Body of pancreas (tissue), 4 donors: ENCODE measurements around the gene CTNNA2. TPM values are rescaled to one million over a fixed set of nuclear protein-coding genes. Genes with fewer than 3 reads are reported as not detected.

Source experiments
- ATAC-seq: fragments of 150-250 bp; one replicate; pipeline ENCODE4 v1.9.1; 2016
- DNase-seq, 4 donors: peaks; one replicate each; pipeline ENCODE4 v3.0.0-alpha.2; 2019
- H3K27ac ChIP-seq, 4 donors: fragments of 200-600 bp; sonication (generic); 1 replicate in 3 of 4; 2 replicates in 1 of 4; pipeline versions ENCODE4 v1.5.1 to v1.6.1; 2016 to 2019; ENCODE audit warnings: mild to moderate bottlenecking in 1 of 4, mixed read lengths in 1 of 4, moderate library complexity in 1 of 4
- H3K27me3 ChIP-seq, 2 donors: fragments of 200-600 bp; sonication (generic); one replicate each; pipeline ENCODE4 v1.6.0; 2016; ENCODE audit warnings: mild to moderate bottlenecking in 1 of 2
- H3K36me3 ChIP-seq, 2 donors: fragments of 200-600 bp; sonication (generic); replicated peaks in 1 of 2; 2 replicates each; pipeline ENCODE4 v1.5.1; 2016; ENCODE audit warnings: low read depth in 2 of 2; ENCODE audit not compliant: insufficient read depth in 1 of 2
- H3K4me1 ChIP-seq: fragments of 200-600 bp; sonication (generic); one replicate; pipeline ENCODE4 v1.6.0; 2016
- H3K4me3 ChIP-seq, 2 donors: fragments of 200-600 bp; sonication (generic); 1 replicate in 1 of 2; 2 replicates in 1 of 2; pipeline ENCODE4 v1.5.1; 2016 to 2019
- H3K9me3 ChIP-seq, 3 donors: fragments of 200-600 bp; sonication (generic); 1 replicate in 2 of 3; 2 replicates in 1 of 3; pipeline ENCODE4 v1.5.1; 2016
- POLR2A ChIP-seq, 3 donors: fragments of 450-650 bp; IDR thresholded peaks; one replicate each; pipeline ENCODE4 v1.6.1; 2016; ENCODE audit warnings: antibody characterized with exemption in 3 of 3, mild to moderate bottlenecking in 2 of 3
- WGBS, 2 donors: methylation state at CpG; one replicate each; pipeline ENCODE4 v1.1.5; 2017; 5-methylcytosine and 5-hydroxymethylcytosine counted together
- intact Hi-C: fragments of 100-400 bp; cut with DNase I; formaldehyde crosslinking; loops from one replicate; pipeline ENCODE4 v1.15.1; 2023
- total RNA-seq, 2 donors: library from RNA; depleted of rRNA; stranded (reverse); fragments of >200 nt; gene quantifications; one replicate each; pipeline ENCODE4 v1.1.0, GENCODE V29; 2016
- TF ChIP-seq, protein P1 (sequence below), 7 experiments: fragments of 450-650 bp in 4 of 7; fragments of 200-600 bp in 3 of 7; sonication (generic) in 3 of 7; IDR thresholded peaks; one replicate each; pipeline ENCODE4 v1.5.1; 2016 to 2019; ENCODE audit warnings: antibody characterized with exemption in 7 of 7

CTNNA2 gene
- total RNA-seq, 2 donors from 2014 or later, result 0.52 to 29.3 TPM

DNA sequence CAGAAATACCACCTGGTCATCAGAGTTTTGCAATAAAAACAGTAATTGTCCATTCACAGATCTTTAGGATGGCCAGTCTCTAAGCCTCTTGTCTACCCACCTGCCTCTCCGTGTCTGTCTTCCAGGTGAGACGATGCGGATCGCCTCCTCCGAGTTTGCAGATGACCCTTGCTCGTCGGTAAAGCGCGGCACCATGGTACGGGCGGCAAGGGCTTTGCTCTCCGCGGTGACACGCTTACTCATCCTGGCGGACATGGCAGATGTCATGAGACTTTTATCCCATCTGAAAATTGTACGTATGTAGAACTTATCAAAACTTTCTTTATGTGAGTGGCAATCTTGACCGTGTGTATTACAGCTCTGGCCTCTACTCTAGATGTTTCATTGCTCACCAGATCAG, 345.0 kb downstream of the CTNNA2 start:
- DNase-seq, result no peak
- TF ChIP-seq, protein P1, sequence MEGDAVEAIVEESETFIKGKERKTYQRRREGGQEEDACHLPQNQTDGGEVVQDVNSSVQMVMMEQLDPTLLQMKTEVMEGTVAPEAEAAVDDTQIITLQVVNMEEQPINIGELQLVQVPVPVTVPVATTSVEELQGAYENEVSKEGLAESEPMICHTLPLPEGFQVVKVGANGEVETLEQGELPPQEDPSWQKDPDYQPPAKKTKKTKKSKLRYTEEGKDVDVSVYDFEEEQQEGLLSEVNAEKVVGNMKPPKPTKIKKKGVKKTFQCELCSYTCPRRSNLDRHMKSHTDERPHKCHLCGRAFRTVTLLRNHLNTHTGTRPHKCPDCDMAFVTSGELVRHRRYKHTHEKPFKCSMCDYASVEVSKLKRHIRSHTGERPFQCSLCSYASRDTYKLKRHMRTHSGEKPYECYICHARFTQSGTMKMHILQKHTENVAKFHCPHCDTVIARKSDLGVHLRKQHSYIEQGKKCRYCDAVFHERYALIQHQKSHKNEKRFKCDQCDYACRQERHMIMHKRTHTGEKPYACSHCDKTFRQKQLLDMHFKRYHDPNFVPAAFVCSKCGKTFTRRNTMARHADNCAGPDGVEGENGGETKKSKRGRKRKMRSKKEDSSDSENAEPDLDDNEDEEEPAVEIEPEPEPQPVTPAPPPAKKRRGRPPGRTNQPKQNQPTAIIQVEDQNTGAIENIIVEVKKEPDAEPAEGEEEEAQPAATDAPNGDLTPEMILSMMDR (IDR thresholded peaks at IDR 0.05), result no peak
- TF ChIP-seq POLR2A (IDR thresholded peaks at IDR 0.05), result no peak
- 88 to 94% methylated on average over 17 of the region's 17 CpGs for WGBS, 2 donors
- no peaks in the 10 kb centered on the region for H3K27me3 ChIP-seq
- H3K4me1 ChIP-seq, result peaks cover 8% of the 10 kb centered on the region
- no peaks in the 10 kb centered on the region for H3K36me3 ChIP-seq
- intact Hi-C loops, result no loop called here
- H3K4me3 ChIP-seq, result no peak overlapping the region
- ATAC-seq, result no peak
- H3K27ac ChIP-seq, result no peak overlapping the region
- H3K9me3 ChIP-seq, result no peaks in the 10 kb centered on the region

DNA sequence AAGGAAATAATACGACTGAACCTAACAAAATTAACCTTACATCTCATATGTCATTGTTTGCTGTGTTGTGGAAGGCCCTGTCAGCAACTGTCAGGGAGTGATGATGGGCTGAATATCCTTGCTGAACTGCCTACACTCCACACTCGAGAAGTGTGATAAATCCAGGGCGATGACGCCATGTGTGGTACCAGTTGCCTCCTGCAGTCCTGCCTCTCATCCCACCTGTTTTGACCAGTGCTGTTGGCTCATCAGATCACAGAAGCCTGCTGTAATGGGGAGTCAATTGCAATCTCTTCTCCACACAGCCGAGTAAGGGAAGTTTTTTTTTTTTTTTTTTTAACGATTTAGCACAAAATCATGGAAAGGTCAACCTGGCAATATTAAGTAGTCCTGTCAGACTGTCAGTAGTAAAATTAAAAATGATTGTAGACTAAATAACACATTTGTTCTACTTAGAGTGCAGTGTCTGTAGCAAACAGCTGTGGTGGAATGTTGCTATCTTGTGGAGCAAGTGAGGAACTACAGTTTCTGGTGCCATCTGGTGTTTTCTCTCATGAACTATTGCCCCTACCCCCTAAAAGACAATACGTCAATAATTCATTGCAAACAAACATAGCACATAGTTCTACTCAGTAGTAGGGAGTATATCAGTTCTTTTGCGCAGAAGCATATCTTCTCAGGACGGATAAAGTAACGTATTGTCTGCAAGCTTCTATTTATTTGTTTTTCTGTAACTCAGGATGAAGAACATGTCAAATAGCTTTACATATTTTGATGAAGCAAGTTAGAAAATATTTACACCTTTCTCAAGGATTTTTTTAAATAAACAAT, 347.6 kb downstream of the CTNNA2 start:
- no peak overlapping the region for H3K4me3 ChIP-seq
- TF ChIP-seq, protein P1 (IDR thresholded peaks at IDR 0.05), result peak in 6 of 7 experiments; percentile 36 to 71 (median 62)
- no peak for TF ChIP-seq POLR2A (IDR thresholded peaks at IDR 0.05)
- H3K27ac ChIP-seq, result no peak overlapping the region
- peaks cover 8% of the 10 kb centered on the region for H3K4me1 ChIP-seq
- ATAC-seq (peak; percentile 80), DNase-seq (peak in 2 of 4 donors; percentile 17 to 38)
- no peaks in the 10 kb centered on the region for H3K27me3 ChIP-seq
- intact Hi-C loops, result no loop called here
- WGBS, 2 donors, result 24 to 28% methylated on average over 10 of the region's 10 CpGs
- H3K9me3 ChIP-seq, result no peaks in the 10 kb centered on the region
- H3K36me3 ChIP-seq, result no peaks in the 10 kb centered on the region

- H3K4me3 ChIP-seq, result no peak overlapping the region
- H3K9me3 ChIP-seq, result no peaks in the 10 kb centered on the region
- H3K27me3 ChIP-seq, result no peaks in the 10 kb centered on the region
- intact Hi-C loops, result no loop called here
- ATAC-seq (no peak), DNase-seq (no peak)
- peaks cover 8% of the 10 kb centered on the region for H3K4me1 ChIP-seq
- TF ChIP-seq POLR2A (IDR thresholded peaks at IDR 0.05), result no peak
- TF ChIP-seq, protein P1 (IDR thresholded peaks at IDR 0.05), result no peak
- H3K36me3 ChIP-seq, result no peaks in the 10 kb centered on the region
- H3K27ac ChIP-seq, result no peak overlapping the region
- 45 to 60% methylated on average over 1 of the region's 1 CpG for WGBS, 2 donors
These were observed 348.2 kb downstream of the CTNNA2 start for GRCh38 chr2:79861059-79861374.

DNA sequence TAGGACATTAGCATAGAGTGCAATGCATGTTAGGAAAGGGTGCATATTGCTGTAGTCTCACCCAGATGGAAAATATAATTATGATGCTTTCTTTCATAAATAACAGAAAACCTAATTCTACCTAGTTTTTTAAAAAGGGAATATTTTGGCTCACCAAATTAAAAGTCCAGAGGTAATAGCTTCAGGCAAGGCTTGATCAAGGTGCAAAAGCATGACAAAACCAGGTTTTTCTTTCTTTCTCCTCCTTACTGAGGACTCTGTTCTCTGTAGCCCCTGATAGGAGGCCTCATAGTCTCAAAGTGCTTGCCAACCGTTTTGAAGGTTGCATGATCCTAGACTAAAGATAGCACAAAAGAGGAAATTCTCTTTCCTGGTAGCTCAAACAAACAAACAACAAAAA, 349.9 kb downstream of the CTNNA2 start:
- intact Hi-C loops, result no loop called here
- ATAC-seq, result no peak

More for the DNA sequence above, 349.9 kb downstream of the CTNNA2 start:
- peaks cover 8% of the 10 kb centered on the region for H3K4me1 ChIP-seq
- no peak overlapping the region for H3K4me3 ChIP-seq
- no peak overlapping the region for H3K27ac ChIP-seq
- no peaks in the 10 kb centered on the region for H3K27me3 ChIP-seq
- no peak for DNase-seq
- no peaks in the 10 kb centered on the region for H3K9me3 ChIP-seq
- 18 to 32% methylated on average over 1 of the region's 1 CpG for WGBS, 2 donors
- no peaks in the 10 kb centered on the region for H3K36me3 ChIP-seq
- no peak for TF ChIP-seq POLR2A (IDR thresholded peaks at IDR 0.05)
- TF ChIP-seq, protein P1 (IDR thresholded peaks at IDR 0.05), result no peak
